ENCODE results near the gene SLC13A3.

DNA sequence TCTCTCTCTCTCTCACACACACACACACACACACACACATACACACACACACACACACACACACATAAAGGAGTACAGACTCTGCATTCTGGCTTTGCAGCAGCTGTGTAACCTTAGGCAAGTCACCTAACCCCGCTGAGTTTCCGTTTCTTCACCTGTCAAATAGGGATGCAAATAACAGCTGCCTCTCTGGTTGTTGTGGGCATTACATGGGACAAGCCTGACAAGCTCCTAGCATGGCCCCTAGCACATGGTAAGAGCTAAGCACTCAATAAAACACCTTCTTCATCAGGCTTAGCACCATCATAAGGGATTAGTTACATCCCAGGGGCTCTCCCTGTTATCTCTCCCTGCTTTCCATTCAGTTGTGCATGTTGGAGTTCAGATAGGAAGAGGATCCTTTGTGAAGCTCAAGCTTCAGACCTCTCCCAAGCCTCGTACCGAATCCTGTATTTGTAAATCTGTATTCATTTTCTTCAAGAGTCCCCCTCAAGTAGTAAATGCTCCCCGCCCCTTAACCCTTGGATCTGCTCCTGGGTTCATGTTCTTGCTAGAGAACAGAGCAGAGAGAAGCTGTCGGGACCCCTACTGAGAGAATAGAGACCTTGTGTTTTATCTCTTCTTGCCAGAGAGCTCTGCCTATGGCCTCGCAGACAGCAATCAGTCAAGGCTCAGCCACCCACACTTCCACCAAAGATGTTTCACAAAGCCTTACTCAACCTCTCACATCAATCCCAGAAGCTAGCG is 2.2 kb downstream of the SLC13A3 start:
- no peak for TF ChIP-seq POLR2AphosphoS5 (IDR thresholded peaks at IDR 0.05)
- no peak for TF ChIP-seq POLR2A (IDR thresholded peaks at IDR 0.05)

Measured in gastroesophageal sphincter (tissue), 2 donors.